ENCODE data around the gene GM2A.
"Not testable (repeated sequence)": the region's sequence is repeated elsewhere in the genome, so short reads cannot be mapped to it uniquely, and the experiment has no call there.

The GM2A gene

GRCh38 chr5:151234476-151235238 lies 18.3 kb upstream of the GM2A start:
- TF ChIP-seq EZH2phosphoT487 (IDR thresholded peaks at IDR 0.05; ENCODE audit: borderline replicate concordance, low read length): no peak
- TF ChIP-seq, protein P1, sequence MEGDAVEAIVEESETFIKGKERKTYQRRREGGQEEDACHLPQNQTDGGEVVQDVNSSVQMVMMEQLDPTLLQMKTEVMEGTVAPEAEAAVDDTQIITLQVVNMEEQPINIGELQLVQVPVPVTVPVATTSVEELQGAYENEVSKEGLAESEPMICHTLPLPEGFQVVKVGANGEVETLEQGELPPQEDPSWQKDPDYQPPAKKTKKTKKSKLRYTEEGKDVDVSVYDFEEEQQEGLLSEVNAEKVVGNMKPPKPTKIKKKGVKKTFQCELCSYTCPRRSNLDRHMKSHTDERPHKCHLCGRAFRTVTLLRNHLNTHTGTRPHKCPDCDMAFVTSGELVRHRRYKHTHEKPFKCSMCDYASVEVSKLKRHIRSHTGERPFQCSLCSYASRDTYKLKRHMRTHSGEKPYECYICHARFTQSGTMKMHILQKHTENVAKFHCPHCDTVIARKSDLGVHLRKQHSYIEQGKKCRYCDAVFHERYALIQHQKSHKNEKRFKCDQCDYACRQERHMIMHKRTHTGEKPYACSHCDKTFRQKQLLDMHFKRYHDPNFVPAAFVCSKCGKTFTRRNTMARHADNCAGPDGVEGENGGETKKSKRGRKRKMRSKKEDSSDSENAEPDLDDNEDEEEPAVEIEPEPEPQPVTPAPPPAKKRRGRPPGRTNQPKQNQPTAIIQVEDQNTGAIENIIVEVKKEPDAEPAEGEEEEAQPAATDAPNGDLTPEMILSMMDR (IDR thresholded peaks at IDR 0.05; ENCODE audit: low read depth, low read length, poor library complexity, severe bottlenecking): no peak
- Histone ChIP-seq H3K9me2 (replicated peaks; ENCODE audit: control insufficient read depth, low read length) (no peaks in the 10 kb centered on the region), H3K4me3 (ENCODE audit: low read length) (peak overlapping the region; percentile 47), H3K4me2 (ENCODE audit: low read length) (peak overlapping the region; percentile 60), H3K4me1 (ENCODE audit: control insufficient read depth, low read length) (peaks cover 68% of the 10 kb centered on the region), H3K27ac (ENCODE audit: low read depth, low read length) (peak overlapping the region; percentile 45), H3K9me3 (ENCODE audit: control insufficient read depth, insufficient read depth, low read length) (no peaks in the 10 kb centered on the region), H3F3A (ENCODE audit: control insufficient read depth, insufficient read depth) (peaks cover 13% of the 10 kb centered on the region), H4K20me1 (ENCODE audit: control insufficient read depth, insufficient read depth, low read depth, low read length) (no peaks in the 10 kb centered on the region), H3K36me3 (ENCODE audit: control insufficient read depth, low read length) (peaks cover 4% of the 10 kb centered on the region; the same call in 1 of the 2 replicates), H3K27me3 (ENCODE audit: control insufficient read depth, low read length) (no peaks in the 10 kb centered on the region), H3K79me2 (ENCODE audit: control insufficient read depth, low read length) (no peaks in the 10 kb centered on the region)

- not testable (repeated sequence) for H3K9me2 ChIP-seq (replicated peaks; ENCODE audit: control insufficient read depth, low read length); H3K9me3 ChIP-seq (ENCODE audit: control insufficient read depth, insufficient read depth, low read length); H3K36me3 ChIP-seq (ENCODE audit: control insufficient read depth, low read length); H4K20me1 ChIP-seq (ENCODE audit: control insufficient read depth, insufficient read depth, low read depth, low read length); H3K27me3 ChIP-seq (ENCODE audit: control insufficient read depth, low read length); H3K79me2 ChIP-seq (ENCODE audit: control insufficient read depth, low read length)
- Histone ChIP-seq H3K27ac (ENCODE audit: low read depth, low read length) (peak overlapping the region; percentile 45), H3F3A (ENCODE audit: control insufficient read depth, insufficient read depth) (peaks cover 13% of the 10 kb centered on the region), H3K4me2 (ENCODE audit: low read length) (peak overlapping the region; percentile 60), H3K4me3 (ENCODE audit: low read length) (peak overlapping the region; percentile 47), H3K4me1 (ENCODE audit: control insufficient read depth, low read length) (peaks cover 74% of the 10 kb centered on the region)
Measured at GRCh38 chr5:151235239-151235571, 17.8 kb upstream of the GM2A start.

- no peaks in the 10 kb centered on the region for H4K20me1 ChIP-seq (ENCODE audit: control insufficient read depth, insufficient read depth, low read depth, low read length)
- no peaks in the 10 kb centered on the region for H3K9me2 ChIP-seq (replicated peaks; ENCODE audit: control insufficient read depth, low read length)
- TF ChIP-seq EZH2phosphoT487 (IDR thresholded peaks at IDR 0.05; ENCODE audit: borderline replicate concordance, low read length): no peak
- TF ChIP-seq, protein P1 (IDR thresholded peaks at IDR 0.05; ENCODE audit: low read depth, low read length, poor library complexity, severe bottlenecking): no peak
- no peak overlapping the region for H3K27ac ChIP-seq (ENCODE audit: low read depth, low read length)
- H3K4me2 ChIP-seq (ENCODE audit: low read length): no peak overlapping the region; the same call in 1 of the 2 replicates
- peaks cover 4% of the 10 kb centered on the region; the same call in 1 of the 2 replicates for H3K36me3 ChIP-seq (ENCODE audit: control insufficient read depth, low read length)
- no peaks in the 10 kb centered on the region for H3K9me3 ChIP-seq (ENCODE audit: control insufficient read depth, insufficient read depth, low read length)
- H3K27me3 ChIP-seq (ENCODE audit: control insufficient read depth, low read length): no peaks in the 10 kb centered on the region
- no peak overlapping the region for H3K4me3 ChIP-seq (ENCODE audit: low read length)
- peaks cover 17% of the 10 kb centered on the region for H3F3A ChIP-seq (ENCODE audit: control insufficient read depth, insufficient read depth)
- H3K79me2 ChIP-seq (ENCODE audit: control insufficient read depth, low read length): no peaks in the 10 kb centered on the region
- H3K4me1 ChIP-seq (ENCODE audit: control insufficient read depth, low read length): peaks cover 87% of the 10 kb centered on the region
Measured at GRCh38 chr5:151236888-151237287, 16.1 kb upstream of the GM2A start.

DNA sequence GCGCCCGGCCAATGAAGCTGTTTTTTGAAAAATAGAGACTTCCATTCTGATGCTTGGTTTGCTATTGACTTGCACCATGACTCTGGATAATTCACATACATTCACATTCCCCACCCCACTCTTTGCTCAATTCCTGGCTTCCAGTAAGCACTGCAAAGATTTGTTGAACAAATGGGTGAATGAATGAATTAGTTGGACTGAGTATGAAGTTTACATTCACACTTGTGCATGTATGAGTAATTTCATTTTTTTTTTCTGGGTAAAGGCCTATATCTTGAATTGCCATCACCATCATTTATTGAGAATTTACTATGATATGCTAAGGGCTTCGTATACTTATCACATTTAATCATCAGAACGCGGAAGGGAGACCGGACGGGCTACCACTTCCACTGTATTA lies 15.3 kb upstream of the GM2A start:
- H3K79me2 ChIP-seq (ENCODE audit: control insufficient read depth, low read length): no peaks in the 10 kb centered on the region
- TF ChIP-seq, protein P1 (IDR thresholded peaks at IDR 0.05; ENCODE audit: low read depth, low read length, poor library complexity, severe bottlenecking): no peak
- TF ChIP-seq EZH2phosphoT487 (IDR thresholded peaks at IDR 0.05; ENCODE audit: borderline replicate concordance, low read length): no peak
- peaks cover 84% of the 10 kb centered on the region for H3K4me1 ChIP-seq (ENCODE audit: control insufficient read depth, low read length)
- no peaks in the 10 kb centered on the region for H3K9me2 ChIP-seq (replicated peaks; ENCODE audit: control insufficient read depth, low read length)
- H3K4me2 ChIP-seq (ENCODE audit: low read length): peak overlapping the region; percentile 75
- peaks cover 17% of the 10 kb centered on the region for H3F3A ChIP-seq (ENCODE audit: control insufficient read depth, insufficient read depth)
- H4K20me1 ChIP-seq (ENCODE audit: control insufficient read depth, insufficient read depth, low read depth, low read length): no peaks in the 10 kb centered on the region
- H3K36me3 ChIP-seq (ENCODE audit: control insufficient read depth, low read length): peaks cover 4% of the 10 kb centered on the region; the same call in 1 of the 2 replicates
- H3K9me3 ChIP-seq (ENCODE audit: control insufficient read depth, insufficient read depth, low read length): no peaks in the 10 kb centered on the region
- H3K27ac ChIP-seq (ENCODE audit: low read depth, low read length): peak overlapping the region; percentile 52
- peak overlapping the region; percentile 55 for H3K4me3 ChIP-seq (ENCODE audit: low read length)
- H3K27me3 ChIP-seq (ENCODE audit: control insufficient read depth, low read length): no peaks in the 10 kb centered on the region

All from DOHH2 (cell line).